ENCODE data around the gene WDR70.
"Not testable (repeated sequence)": the region's sequence is repeated elsewhere in the genome, so short reads cannot be mapped to it uniquely, and the experiment has no call there.

The WDR70 gene

GRCh38 chr5:37654566-37654965, 275.4 kb downstream of the WDR70 start:
- DNase-seq = not testable (repeated sequence)

GRCh38 chr5:37657046-37657445, 277.9 kb downstream of the WDR70 start:
- DNase-seq = no peak

DNA sequence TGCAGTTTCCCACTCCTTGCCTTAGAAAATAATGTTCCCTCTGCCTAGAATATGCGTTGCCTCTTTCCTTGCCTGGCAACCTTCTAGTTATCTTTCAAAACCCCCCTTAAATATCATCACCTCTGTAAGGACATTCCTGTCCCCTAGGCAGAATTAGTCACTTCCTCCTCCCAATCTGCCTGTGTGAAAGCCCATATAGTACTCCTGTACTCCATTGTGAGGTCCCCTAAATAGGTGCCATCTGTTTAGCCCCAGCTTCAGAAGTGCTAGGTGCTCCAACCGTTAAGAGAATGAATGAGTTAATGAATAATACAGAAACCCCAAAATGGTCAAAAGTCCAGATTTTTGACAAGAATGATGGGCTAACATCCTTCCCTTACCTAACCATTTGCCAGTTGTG, 279.3 kb downstream of the WDR70 start:
- DNase-seq = no peak

GRCh38 chr5:37660319-37660718, 281.2 kb downstream of the WDR70 start:
- no peak for DNase-seq

GRCh38 chr5:37661227-37661920, 282.3 kb downstream of the WDR70 start:
- no peak for DNase-seq

DNA sequence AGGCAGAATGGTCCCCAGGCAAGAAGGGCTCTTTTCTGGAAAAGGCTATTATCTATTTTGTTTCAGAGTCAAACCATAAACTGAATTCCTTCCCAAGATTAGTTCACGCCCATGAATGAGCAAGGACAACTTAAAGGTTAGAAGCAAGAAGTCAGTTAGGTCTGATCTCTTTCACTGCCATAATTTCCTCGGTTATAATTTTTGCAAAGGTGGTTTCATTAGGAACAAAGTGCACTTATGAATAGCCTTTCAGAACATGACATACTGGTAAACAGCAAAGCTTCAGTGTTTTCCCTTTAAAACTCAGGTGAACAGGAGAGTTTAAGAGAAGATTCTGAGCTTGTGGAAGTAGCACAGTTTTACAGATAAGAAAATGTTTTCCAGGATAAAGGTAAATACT, 282.8 kb downstream of the WDR70 start:
- no peak for DNase-seq

DNA sequence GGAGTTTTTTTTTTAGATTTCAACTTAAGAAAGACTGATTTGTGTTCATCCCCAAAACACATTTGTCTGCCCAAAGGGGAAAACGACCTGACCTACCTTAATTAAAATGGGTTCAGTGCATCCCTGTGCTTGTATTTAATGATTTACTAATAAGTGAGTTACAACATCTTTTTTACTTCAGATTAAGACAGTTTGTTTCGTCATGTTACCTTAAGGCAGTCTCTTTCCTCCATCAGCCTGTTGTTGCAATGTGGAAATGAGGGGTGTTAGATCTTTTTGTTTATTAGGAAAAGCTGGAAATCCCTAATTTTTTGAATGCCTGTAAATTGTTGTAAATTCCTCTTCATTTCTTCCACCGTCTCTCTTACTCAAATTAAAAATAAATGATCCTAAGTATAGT, 283.2 kb downstream of the WDR70 start:
- no peak for DNase-seq

- no peak for DNase-seq
These were observed 283.8 kb downstream of the WDR70 start for GRCh38 chr5:37662789-37663485.

GRCh38 chr5:37663538-37663937, 284.4 kb downstream of the WDR70 start:
- no peak for DNase-seq

DNA sequence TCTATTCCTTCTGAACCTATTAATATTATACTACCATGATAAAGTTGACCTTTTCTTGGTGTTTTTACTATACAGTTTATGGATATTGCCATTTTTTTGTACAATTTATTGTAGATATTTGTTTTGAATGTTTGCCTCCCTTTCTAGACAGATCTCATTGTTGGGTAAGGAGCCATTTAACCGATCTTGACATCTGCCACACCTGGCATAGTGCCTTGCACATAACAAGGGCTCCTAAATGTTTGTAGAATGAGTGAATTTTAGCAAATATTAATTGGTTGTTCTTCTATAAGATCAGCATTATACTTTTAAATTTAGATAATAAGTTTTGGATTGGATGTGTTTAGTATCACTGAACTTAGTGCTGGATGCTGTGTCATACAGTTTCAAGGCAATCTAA, 285.4 kb downstream of the WDR70 start:
- DNase-seq = no peak

GRCh38 chr5:37665272-37665671, 286.2 kb downstream of the WDR70 start:
- DNase-seq = no peak

- DNase-seq = peak; percentile 81
These were observed 286.8 kb downstream of the WDR70 start for GRCh38 chr5:37665889-37666288.

GRCh38 chr5:37667430-37667829, 288.3 kb downstream of the WDR70 start:
- DNase-seq = no peak

- no peak for DNase-seq
These were observed 288.7 kb downstream of the WDR70 start for GRCh38 chr5:37667846-37668245.

DNA sequence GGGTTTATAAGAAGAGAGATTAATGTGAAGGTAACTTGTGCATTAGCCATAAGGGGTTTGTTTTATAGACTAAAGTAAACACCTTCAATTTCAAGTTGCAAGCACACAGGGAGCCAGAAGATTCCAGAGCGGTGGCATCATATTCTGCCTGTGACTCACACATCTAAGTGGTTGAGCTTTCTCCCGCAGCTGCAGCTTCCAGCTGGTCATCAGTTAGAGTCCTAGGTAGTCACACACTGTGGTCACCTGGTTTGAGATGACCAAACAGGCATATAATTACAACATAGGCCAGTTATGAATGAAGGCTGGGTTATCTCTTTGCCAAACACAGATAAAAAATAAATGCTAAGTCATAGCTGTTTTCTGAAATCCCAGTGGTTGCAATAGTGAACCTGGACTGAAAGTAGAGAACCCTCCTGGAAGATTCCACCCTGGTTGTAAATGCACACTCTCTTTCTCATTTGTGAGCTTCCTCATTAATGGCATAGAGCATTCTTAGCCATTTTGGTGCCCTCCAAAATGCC, 289.5 kb downstream of the WDR70 start:
- DNase-seq = no peak

DNA sequence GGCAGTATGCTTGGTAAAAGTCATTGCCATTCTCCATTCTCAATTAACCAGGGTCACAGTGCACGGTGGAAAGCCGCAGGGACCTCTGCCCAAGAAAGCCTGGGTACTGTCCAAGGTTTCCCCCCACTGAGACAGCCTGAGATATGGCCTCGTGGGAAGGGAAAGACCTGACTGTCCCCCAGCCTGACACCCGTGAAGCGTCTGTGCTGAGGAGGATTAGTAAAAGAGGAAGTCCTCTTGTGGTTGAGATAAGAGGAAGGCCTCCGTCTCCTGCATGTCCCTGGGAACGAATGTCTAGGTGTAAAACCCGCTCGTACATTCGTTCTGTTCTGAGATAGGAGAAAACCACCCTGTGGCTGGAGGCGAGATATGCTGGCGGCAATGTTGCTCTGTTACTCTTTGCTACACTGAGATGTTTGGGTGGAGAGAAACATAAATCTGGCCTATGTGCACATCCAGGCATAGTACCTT, 293.0 kb downstream of the WDR70 start:
- not testable (repeated sequence) for DNase-seq

GRCh38 chr5:37674361-37674760, 295.2 kb downstream of the WDR70 start:
- not testable (repeated sequence) for DNase-seq

DNA sequence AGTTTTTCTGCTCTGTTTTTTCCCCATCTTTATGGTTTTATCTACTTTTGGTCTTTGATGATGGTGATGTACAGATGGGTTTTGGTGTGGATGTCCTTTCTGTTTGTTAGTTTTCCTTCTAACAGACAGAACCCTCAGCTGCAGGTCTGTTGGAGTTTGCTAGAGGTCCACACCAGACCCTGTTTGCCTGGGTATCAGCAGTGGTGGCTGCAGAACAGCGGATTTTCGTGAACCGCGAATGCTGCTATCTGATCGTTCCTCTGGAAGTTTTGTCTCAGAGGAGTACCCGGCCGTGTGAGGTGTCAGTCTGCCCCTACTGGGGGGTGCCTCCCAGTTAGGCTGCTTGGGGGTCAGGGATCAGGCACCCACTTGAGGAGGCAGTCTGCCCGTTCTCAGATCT, 300.2 kb downstream of the WDR70 start:
- not testable (repeated sequence) for DNase-seq

DNA sequence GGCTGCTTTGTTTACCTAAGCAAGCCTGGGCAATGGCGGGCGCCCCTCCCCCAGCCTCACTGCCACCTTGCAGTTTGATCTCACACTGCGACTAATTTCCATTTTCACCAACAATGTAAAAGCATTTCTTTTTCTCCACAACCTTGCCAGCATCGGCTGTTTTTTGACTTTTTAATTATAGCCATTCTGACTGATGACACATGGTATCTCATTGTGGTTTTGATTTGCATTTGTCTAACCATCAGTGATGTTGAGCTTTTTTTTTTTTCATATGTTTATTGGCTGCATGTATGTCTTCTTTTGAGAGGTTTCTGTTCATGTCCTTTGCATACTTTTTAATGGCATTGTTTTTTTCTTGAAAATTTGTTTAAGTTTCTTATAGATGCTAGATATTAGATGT, 300.8 kb downstream of the WDR70 start:
- not testable (repeated sequence) for DNase-seq

DNA sequence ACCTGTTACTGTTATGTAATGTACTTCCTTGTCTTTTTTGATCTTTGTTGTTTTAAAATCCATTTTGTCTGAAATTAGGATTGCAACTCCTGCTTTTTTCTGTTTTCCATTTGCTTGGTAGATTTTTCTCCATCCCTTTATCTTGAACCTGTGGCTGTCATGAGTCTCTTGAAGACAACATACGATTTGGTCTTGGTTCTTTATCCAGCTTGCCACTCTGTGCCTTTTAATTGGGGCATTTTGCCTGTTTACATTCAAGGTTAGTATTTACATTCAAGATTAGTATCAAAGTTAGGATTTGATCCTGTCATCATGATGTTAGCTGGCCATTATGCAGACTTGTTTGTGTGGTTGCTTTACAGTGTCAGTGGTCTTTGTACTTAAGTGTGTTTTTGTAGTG, 304.0 kb downstream of the WDR70 start:
- DNase-seq = no peak

GRCh38 chr5:37685211-37685610, 306.1 kb downstream of the WDR70 start:
- no peak for DNase-seq

GRCh38 chr5:37685816-37686215, 306.7 kb downstream of the WDR70 start:
- no peak for DNase-seq

- DNase-seq = not testable (repeated sequence)
These were observed 309.8 kb downstream of the WDR70 start for GRCh38 chr5:37688925-37689324.

GRCh38 chr5:37694333-37694732, 315.2 kb downstream of the WDR70 start:
- not testable (repeated sequence) for DNase-seq
